Effector CD4-positive, alpha-beta T cell (primary cell): ENCODE results near the gene RNF181.
"Not testable (repeated sequence)": the region's sequence is repeated elsewhere in the genome, so short reads cannot be mapped to it uniquely, and the experiment has no call there.

ENCODE experiments used
- DNase-seq: peaks from one replicate; pipeline ENCODE4 v3.0.0-alpha.2; 2020

RNF181 gene

GRCh38 chr2:85577386-85578242 lies 17.9 kb upstream of the RNF181 start, which contains the start of gene VAMP8:
Gene VAMP8 (plus strand): TSS chr2:85577586. CDS start chr2:85577647, 61 bp downstream.
- DNase-seq = peak; percentile 59

GRCh38 chr2:85578243-85579180 lies 17.0 kb upstream of the RNF181 start:
- no peak for DNase-seq

- DNase-seq = no peak
Observed at GRCh38 chr2:85579266-85579935, 16.1 kb upstream of the RNF181 start.

- DNase-seq = no peak
Observed at GRCh38 chr2:85580206-85580605, 15.3 kb upstream of the RNF181 start.

- no peak for DNase-seq
Observed at GRCh38 chr2:85582492-85582891, 13.1 kb upstream of the RNF181 start.

GRCh38 chr2:85583667-85584353 lies 11.7 kb upstream of the RNF181 start:
- no peak for DNase-seq

- peak; percentile 19 for DNase-seq
Observed at GRCh38 chr2:85584354-85584856, 11.1 kb upstream of the RNF181 start, which contains the start of gene VAMP5. Gene VAMP5 (plus strand): TSS chr2:85584431. CDS start chr2:85584491, 60 bp downstream.

GRCh38 chr2:85584857-85585780 lies 10.4 kb upstream of the RNF181 start:
- DNase-seq = no peak

GRCh38 chr2:85585781-85586105 lies 9.8 kb upstream of the RNF181 start:
- no peak for DNase-seq

GRCh38 chr2:85588236-85588635 lies 7.3 kb upstream of the RNF181 start:
- DNase-seq = no peak

- DNase-seq = no peak
Observed at GRCh38 chr2:85588645-85589044, 6.9 kb upstream of the RNF181 start.

- DNase-seq = no peak
Observed at GRCh38 chr2:85589181-85589580, 6.4 kb upstream of the RNF181 start.

GRCh38 chr2:85589982-85590791 lies 5.4 kb upstream of the RNF181 start:
- no peak for DNase-seq

- no peak for DNase-seq
Observed at GRCh38 chr2:85590950-85591349, 4.6 kb upstream of the RNF181 start.

- DNase-seq = no peak
Observed at GRCh38 chr2:85591563-85591962, 4.0 kb upstream of the RNF181 start.

- not testable (repeated sequence) for DNase-seq
Observed at GRCh38 chr2:85592299-85592698, 3.2 kb upstream of the RNF181 start.

GRCh38 chr2:85593023-85593422 lies 2.5 kb upstream of the RNF181 start:
- no peak for DNase-seq

- DNase-seq = no peak
Observed at GRCh38 chr2:85594715-85595300, 737 bp upstream of the RNF181 start.

- no peak for DNase-seq
Observed at GRCh38 chr2:85596026-85596333, 435 bp downstream of the RNF181 start.
